Stimulated activated CD4-positive, alpha-beta T cell treated with anti-CD3 and anti-CD28 coated beads, Interleukin-4, amount 100 ng/mL, for 24 hours (primary cell): Measurements from ENCODE around the gene SLC25A12.

ENCODE experiments used
- DNase-seq: peaks from one replicate; pipeline ENCODE4 v3.0.0-alpha.2; 2020

SLC25A12 gene

GRCh38 chr2:171883275-171883893, 10.7 kb downstream of the SLC25A12 start:
- DNase-seq = no peak

DNA sequence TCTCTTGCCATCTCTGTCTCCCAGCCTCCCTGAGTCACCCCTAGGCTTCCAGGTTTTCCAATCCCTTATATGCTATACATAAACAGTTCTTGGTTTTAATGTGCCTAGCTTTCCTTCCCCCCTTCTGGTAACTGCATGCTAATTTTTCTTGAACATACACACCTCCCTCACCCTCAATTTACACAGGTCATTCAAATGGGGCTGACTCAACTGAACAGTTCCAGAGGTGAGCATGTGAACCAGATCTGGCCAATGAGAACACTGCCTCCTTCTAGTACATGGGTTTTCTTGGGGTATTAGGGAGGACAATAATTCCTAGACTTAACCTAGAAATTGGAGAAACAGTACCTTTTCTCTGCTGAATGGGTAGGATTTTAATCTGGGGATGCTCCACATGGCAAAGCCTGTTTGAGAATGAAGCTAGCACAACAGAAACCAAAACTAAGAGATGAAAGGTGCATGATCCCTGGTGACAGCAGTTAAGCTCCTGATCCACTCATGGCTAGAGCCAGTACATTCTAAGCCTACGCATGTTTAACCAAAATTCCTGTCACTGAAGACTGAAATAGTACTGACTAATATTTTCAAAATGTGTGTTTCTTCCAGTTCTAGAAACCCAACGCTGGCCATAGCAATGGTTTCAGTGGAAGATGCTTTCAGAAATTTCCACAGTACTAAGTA, 11.8 kb downstream of the SLC25A12 start:
- DNase-seq = no peak

DNA sequence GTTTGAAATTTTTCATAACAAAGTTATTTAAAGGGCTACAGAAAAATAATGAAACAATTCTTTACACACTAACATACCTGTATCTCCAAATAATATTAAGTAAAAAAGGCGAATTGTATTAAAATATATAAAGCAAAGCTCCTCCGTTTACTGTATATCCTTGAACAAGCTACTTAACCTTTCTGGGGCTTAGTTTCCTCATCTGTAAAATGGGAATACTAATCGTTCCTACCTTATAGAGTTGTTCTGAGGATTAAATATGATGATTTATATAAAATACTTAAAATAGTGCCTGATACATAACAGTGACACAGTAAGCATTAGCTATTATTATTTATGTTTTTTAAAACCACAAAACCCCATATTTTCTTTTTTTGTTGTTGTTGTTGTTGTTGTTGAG, 13.3 kb downstream of the SLC25A12 start:
- no peak for DNase-seq

- no peak for DNase-seq
Observed at GRCh38 chr2:171879865-171880264, 14.2 kb downstream of the SLC25A12 start.

GRCh38 chr2:171878481-171878993, 15.5 kb downstream of the SLC25A12 start:
- no peak for DNase-seq

DNA sequence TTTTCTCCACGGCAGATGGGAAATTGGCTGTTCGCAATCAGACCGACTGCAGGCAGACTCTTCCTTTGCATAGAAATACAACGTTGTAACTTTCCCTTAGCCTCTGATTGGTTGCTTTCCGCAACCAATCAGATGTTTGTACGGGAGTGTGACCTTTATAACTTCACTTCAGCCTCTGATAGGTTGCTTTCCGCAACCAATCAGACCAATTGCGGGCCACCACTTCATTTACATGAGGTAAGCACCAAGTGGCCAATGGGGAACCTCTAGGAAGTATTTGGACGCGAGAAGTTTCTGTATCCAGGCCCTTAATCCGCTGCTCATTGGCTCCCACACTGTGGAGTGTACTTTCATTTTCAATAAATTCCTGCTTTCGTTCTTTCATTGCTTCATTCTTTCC, 19.1 kb downstream of the SLC25A12 start:
- no peak for DNase-seq

DNA sequence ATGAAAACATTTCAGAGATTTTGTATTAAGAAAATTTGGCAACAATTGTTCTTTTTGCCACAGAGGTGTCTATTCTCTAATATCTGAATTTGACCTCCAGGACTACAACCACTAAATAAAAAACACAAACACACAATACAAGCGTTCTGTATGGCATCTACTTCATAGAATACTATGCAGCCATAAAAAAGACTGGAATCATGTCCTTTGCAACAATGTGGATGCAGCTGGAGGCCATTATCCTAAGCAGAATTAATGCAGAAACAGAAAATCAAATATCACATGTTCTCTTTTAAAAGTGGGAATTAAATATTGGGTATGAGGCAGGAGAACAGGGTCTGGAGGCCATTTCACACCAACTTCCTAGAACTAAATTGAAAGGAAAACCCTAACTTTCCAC, 19.5 kb downstream of the SLC25A12 start:
- no peak for DNase-seq

DNA sequence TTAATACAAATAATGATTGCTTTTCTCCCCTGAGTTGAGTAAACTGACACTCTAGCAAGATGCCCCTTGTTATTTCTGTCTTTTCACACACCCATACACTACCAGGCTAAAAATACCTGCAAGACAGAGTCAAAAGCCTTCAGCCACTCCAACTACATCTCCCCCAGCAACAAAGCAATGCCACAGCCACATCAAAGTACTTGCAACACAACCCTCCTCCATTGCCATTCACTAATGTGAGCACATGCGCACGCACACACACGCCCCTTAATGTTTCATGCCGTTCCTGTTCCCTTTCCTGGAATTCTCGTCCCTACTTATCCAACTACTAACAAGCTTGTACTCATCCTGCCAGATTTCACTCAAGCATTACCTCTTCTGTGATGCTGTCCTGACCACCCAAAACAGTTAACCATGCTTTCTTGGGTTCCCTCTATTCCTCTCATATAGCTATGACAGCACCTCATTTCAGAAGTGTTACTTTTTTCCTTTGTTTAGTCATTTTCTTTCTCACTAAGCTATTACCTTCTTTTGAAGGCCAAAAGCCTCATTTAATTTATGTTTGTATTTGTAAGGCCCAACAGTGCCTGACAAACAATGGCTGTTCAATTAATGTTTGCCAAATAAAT, 29.6 kb downstream of the SLC25A12 start:
- DNase-seq = no peak

GRCh38 chr2:171862501-171862900, 31.5 kb downstream of the SLC25A12 start:
- no peak for DNase-seq

DNA sequence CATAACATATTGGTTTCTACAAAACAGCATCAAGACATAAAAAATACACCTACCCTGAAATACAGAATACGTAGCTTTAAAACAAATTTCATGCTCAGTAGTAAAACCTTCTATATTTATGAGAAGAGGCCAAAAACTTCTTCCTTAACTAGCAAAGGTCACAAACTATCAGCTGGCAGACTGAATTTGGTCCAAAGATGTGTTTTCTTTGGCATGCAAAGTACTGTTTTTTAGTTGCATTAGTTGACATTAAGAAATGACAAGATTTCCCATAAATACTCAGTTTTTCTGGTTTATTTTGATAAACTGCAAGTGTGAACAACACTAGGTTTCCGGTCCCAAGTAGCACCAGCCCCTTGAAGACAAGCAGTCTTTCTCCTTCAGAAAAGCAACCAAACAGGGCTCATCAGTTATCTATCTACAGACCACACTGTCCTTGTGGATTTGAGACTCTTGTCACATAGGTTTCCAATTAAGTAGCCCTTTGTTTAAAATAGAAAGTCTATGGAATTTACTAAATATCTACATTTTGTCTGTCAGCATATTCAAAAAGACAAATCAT, 35.6 kb downstream of the SLC25A12 start:
- DNase-seq = no peak

DNA sequence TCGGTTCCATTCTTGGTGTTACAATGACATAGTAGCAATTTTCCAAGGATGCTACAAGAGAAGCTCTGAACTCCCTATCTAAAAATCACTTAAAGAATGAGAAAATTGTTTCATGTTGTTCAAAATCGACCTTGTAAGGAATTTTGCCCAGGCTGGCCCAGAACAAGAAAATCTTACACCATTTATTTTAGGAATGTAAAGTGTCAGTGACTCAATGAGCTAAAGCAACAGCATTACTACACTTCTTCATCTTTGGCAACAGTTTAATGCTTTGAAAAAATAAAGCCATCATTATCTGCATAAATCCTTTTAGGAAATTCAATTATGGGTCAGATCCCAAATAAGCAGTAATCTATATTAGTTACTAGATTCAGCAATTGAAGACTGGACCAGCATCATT, 38.6 kb downstream of the SLC25A12 start:
- no peak for DNase-seq

- DNase-seq = no peak
Observed at GRCh38 chr2:171852366-171852888, 41.6 kb downstream of the SLC25A12 start.

DNA sequence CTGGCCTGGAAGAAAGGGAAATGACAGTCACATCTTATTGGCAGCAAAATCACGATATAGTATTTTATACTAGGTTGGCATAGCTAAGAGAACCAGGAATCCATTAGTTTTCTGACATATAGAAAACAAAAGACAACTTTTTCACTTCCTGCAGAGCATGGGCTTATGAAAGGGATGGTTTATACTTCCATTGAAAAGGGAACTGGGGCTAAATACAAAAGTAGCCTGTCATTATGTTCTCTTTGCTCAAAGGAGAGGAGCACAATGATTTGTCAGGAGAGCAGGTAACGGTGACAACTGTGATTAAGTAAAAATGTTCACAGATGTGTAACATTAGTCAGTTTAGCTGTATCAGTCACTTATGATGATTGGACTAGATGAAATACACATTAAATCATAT, 46.4 kb downstream of the SLC25A12 start:
- DNase-seq = no peak

- DNase-seq = no peak
Observed at GRCh38 chr2:171846894-171847293, 47.1 kb downstream of the SLC25A12 start.

GRCh38 chr2:171841996-171842395, 52.0 kb downstream of the SLC25A12 start:
- DNase-seq = no peak

DNA sequence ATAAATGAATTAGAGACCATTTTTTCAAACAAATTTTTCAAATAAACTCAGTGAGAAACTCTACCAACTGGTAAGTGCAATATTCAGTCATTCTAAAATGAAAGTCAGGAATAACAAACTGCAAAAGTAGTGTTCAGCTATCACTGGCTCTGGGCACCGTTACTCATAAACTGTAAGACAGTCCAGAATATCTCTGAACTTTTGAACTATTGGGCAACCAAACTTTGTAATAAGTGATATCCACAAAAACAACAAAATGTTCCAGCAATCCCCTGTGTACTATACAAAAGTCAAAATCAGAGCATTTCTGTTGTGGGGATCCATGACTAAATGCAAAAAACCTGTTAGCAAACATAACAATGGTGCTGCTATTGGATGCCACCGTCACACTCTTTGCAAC, 56.3 kb downstream of the SLC25A12 start:
- no peak for DNase-seq

DNA sequence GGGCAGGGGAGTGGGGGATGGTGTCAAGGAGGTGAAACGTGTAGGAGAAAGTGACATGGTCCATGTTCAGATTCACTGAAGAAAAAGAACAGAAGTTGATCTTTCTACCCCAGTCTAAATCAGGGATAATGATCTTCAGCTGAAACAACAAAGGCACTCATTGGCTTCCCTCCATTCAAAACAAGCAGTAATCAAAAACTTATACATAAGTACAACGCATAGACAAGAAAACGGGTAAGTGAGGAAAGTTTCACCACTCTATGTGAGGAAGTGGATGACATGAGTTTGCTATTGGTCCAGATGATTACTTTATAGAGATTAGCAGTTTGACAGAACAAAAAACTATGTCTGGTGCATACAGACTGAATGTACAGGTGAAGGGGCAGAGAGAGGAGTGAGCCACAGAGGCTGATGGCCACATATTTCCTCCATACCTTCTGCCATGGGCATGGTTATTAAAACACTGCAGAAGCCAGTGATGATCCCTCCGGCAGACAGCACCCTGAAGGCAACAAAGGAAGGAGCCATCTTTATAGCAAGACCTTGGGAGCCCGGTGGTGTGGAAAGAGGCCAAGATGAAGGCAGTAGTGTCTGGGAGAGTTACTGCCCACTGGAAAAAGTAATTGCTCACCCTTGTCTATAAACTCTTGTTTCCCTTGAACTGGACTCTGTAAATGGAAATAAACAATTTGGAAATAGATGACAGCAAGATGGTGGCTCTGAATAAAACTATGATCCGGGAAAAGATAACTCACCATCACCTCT, 57.7 kb downstream of the SLC25A12 start:
- no peak for DNase-seq

- DNase-seq = no peak
Observed at GRCh38 chr2:171835386-171835785, 58.7 kb downstream of the SLC25A12 start.

- DNase-seq = no peak
Observed at GRCh38 chr2:171834286-171834685, 59.8 kb downstream of the SLC25A12 start.

DNA sequence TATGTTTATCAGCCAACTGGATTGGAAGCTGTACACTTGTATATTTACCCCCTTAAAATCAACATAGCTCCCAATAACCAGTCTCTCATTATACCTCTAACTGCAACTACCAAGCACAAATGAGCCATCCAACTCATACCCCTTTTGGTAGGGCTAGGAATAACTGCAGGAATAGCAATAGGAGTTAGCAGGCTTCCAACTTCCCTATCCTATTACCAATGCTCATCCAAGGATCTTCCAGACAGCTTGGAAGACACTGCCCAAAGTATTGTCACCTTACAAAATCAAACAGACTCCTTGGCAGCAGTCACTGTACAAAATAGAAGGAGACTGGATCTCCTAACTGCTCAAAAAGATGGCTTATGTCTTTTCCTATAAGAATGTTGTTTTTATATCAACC, 61.6 kb downstream of the SLC25A12 start:
- DNase-seq = no peak

DNA sequence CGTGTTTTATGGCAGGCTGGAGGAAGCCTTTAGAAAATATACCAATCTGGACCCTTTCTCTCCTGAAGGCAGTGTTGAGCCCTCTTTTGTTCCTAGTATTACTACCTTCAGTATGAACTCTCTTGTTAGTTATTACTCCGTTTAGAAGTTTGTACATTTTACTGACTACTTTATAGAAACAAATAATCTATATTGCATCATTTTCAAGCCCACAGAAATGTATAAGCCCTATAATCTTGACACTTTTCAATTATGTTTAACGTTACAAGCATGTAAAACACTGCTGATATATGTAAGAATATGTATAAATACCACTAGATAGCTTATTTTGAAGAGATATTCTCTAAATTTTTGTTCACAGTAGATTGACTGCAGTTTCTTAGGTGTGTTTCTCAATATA, 64.0 kb downstream of the SLC25A12 start:
- DNase-seq = no peak

- no peak for DNase-seq
Observed at GRCh38 chr2:171824086-171824485, 70.0 kb downstream of the SLC25A12 start.
